ENCODE measurements around the gene SCAPER.
A peak's percentile ranks its signal among the peaks of the same experiment; 100 is the strongest.
"Not testable (repeated sequence)": the region's sequence is repeated elsewhere in the genome, so short reads cannot be mapped to it uniquely, and the experiment has no call there.

The SCAPER gene

GRCh38 chr15:76903251-76903681, 1.9 kb downstream of the SCAPER start:
- H3K56ac ChIP-seq (ENCODE audit: low read length), result no peak overlapping the region

GRCh38 chr15:76901965-76902364, 3.2 kb downstream of the SCAPER start:
- H4K5ac ChIP-seq (ENCODE audit: low read length), result no peak overlapping the region
- peaks cover 3% of the 10 kb centered on the region for H3K4me1 ChIP-seq (ENCODE audit: control insufficient read depth, low read depth, low read length)
- no peak overlapping the region for H3K56ac ChIP-seq (ENCODE audit: low read length)
- H3K79me1 ChIP-seq (ENCODE audit: low read length), result no peaks in the 10 kb centered on the region
- H3K4ac ChIP-seq (ENCODE audit: low read depth, low read length), result no peak overlapping the region
- no peak overlapping the region for H3K27ac ChIP-seq (ENCODE audit: low read depth, low read length)
- H3K4me2 ChIP-seq (ENCODE audit: low read length), result no peak overlapping the region
- no CpG with 5 or more reads among the region's 2 CpGs for WGBS (ENCODE audit: extremely low coverage, insufficient coverage, low lambda C conversion rate)
- H3K23ac ChIP-seq (ENCODE audit: low read length), result no peak overlapping the region
- H3K36me3 ChIP-seq (ENCODE audit: control insufficient read depth, insufficient read depth, low read length), result no peaks in the 10 kb centered on the region
- H3K27me3 ChIP-seq (ENCODE audit: insufficient read depth, low read length, poor library complexity), result no peaks in the 10 kb centered on the region
- no peak overlapping the region for H3K9ac ChIP-seq (ENCODE audit: low read length)
- H4K8ac ChIP-seq (ENCODE audit: low read depth, low read length), result no peak overlapping the region
- no peak overlapping the region for H3K4me3 ChIP-seq (ENCODE audit: low read length)
- no peak overlapping the region for H2BK5ac ChIP-seq (ENCODE audit: low read length)
- DNase-seq, result no peak
- no peak overlapping the region for H2BK120ac ChIP-seq (ENCODE audit: low read depth, low read length)
- no peak overlapping the region for H2BK15ac ChIP-seq (replicated peaks; ENCODE audit: low read depth)
- H3K79me2 ChIP-seq (ENCODE audit: control insufficient read depth, insufficient read depth, low read length), result no peaks in the 10 kb centered on the region
- H3K18ac ChIP-seq (ENCODE audit: low read length), result no peak overlapping the region
- no peak overlapping the region for H2AK5ac ChIP-seq (ENCODE audit: low read length)

More at GRCh38 chr15:76903251-76903681, 1.9 kb downstream of the SCAPER start:
- H3K4ac ChIP-seq (ENCODE audit: low read depth, low read length), result no peak overlapping the region
- H3K23ac ChIP-seq (ENCODE audit: low read length), result no peak overlapping the region
- H2BK5ac ChIP-seq (ENCODE audit: low read length), result no peak overlapping the region
- H3K9ac ChIP-seq (ENCODE audit: low read length), result no peak overlapping the region
- no peak overlapping the region for H2BK15ac ChIP-seq (replicated peaks; ENCODE audit: low read depth)
- no peaks in the 10 kb centered on the region for H3K36me3 ChIP-seq (ENCODE audit: control insufficient read depth, insufficient read depth, low read length)
- no peak overlapping the region for H2AK5ac ChIP-seq (ENCODE audit: low read length)
- H3K79me2 ChIP-seq (ENCODE audit: control insufficient read depth, insufficient read depth, low read length), result no peaks in the 10 kb centered on the region
- peaks cover 3% of the 10 kb centered on the region for H3K4me1 ChIP-seq (ENCODE audit: control insufficient read depth, low read depth, low read length)
- no peak overlapping the region for H3K27ac ChIP-seq (ENCODE audit: low read depth, low read length)
- no peak overlapping the region for H4K8ac ChIP-seq (ENCODE audit: low read depth, low read length)
- no peaks in the 10 kb centered on the region for H3K79me1 ChIP-seq (ENCODE audit: low read length)
- H3K4me2 ChIP-seq (ENCODE audit: low read length), result no peak overlapping the region
- no peak overlapping the region for H2BK120ac ChIP-seq (ENCODE audit: low read depth, low read length)
- no peak overlapping the region for H3K4me3 ChIP-seq (ENCODE audit: low read length)
- no peak overlapping the region for H4K5ac ChIP-seq (ENCODE audit: low read length)
- no peak overlapping the region for H3K18ac ChIP-seq (ENCODE audit: low read length)
- DNase-seq, result peak; percentile 40
- no peaks in the 10 kb centered on the region for H3K27me3 ChIP-seq (ENCODE audit: insufficient read depth, low read length, poor library complexity)

GRCh38 chr15:76899931-76900310, 5.2 kb downstream of the SCAPER start:
- not testable (repeated sequence) for H3K4me3 ChIP-seq (ENCODE audit: low read length); H3K9ac ChIP-seq (ENCODE audit: low read length); H3K4me1 ChIP-seq (ENCODE audit: control insufficient read depth, low read depth, low read length); H3K79me2 ChIP-seq (ENCODE audit: control insufficient read depth, insufficient read depth, low read length); H4K8ac ChIP-seq (ENCODE audit: low read depth, low read length); H3K27ac ChIP-seq (ENCODE audit: low read depth, low read length); H3K4me2 ChIP-seq (ENCODE audit: low read length); H3K18ac ChIP-seq (ENCODE audit: low read length); H2BK120ac ChIP-seq (ENCODE audit: low read depth, low read length); H3K4ac ChIP-seq (ENCODE audit: low read depth, low read length); H3K56ac ChIP-seq (ENCODE audit: low read length); H2AK5ac ChIP-seq (ENCODE audit: low read length); H4K5ac ChIP-seq (ENCODE audit: low read length); H3K23ac ChIP-seq (ENCODE audit: low read length); DNase-seq; H3K79me1 ChIP-seq (ENCODE audit: low read length); H3K27me3 ChIP-seq (ENCODE audit: insufficient read depth, low read length, poor library complexity); H3K36me3 ChIP-seq (ENCODE audit: control insufficient read depth, insufficient read depth, low read length); H2BK5ac ChIP-seq (ENCODE audit: low read length); H2BK15ac ChIP-seq (replicated peaks; ENCODE audit: low read depth)
- WGBS (ENCODE audit: extremely low coverage, insufficient coverage, low lambda C conversion rate), result no CpG with 5 or more reads among the region's 6 CpGs

GRCh38 chr15:76899176-76899930, 5.8 kb downstream of the SCAPER start:
- not testable (repeated sequence) for H4K5ac ChIP-seq (ENCODE audit: low read length); H4K8ac ChIP-seq (ENCODE audit: low read depth, low read length); H3K79me2 ChIP-seq (ENCODE audit: control insufficient read depth, insufficient read depth, low read length); H3K18ac ChIP-seq (ENCODE audit: low read length); H2AK5ac ChIP-seq (ENCODE audit: low read length); H3K27ac ChIP-seq (ENCODE audit: low read depth, low read length); H2BK15ac ChIP-seq (replicated peaks; ENCODE audit: low read depth); H3K23ac ChIP-seq (ENCODE audit: low read length); H3K4ac ChIP-seq (ENCODE audit: low read depth, low read length); H3K36me3 ChIP-seq (ENCODE audit: control insufficient read depth, insufficient read depth, low read length); H3K9ac ChIP-seq (ENCODE audit: low read length); H2BK5ac ChIP-seq (ENCODE audit: low read length); H3K4me1 ChIP-seq (ENCODE audit: control insufficient read depth, low read depth, low read length); H3K56ac ChIP-seq (ENCODE audit: low read length); H2BK120ac ChIP-seq (ENCODE audit: low read depth, low read length); H3K4me3 ChIP-seq (ENCODE audit: low read length); H3K4me2 ChIP-seq (ENCODE audit: low read length); H3K27me3 ChIP-seq (ENCODE audit: insufficient read depth, low read length, poor library complexity); H3K79me1 ChIP-seq (ENCODE audit: low read length); DNase-seq
- no CpG with 5 or more reads among the region's 39 CpGs for WGBS (ENCODE audit: extremely low coverage, insufficient coverage, low lambda C conversion rate)

- H2BK120ac ChIP-seq (ENCODE audit: low read depth, low read length), result no peak overlapping the region
- no peaks in the 10 kb centered on the region for H3K4me1 ChIP-seq (ENCODE audit: control insufficient read depth, low read depth, low read length)
- no peak overlapping the region for H2BK15ac ChIP-seq (replicated peaks; ENCODE audit: low read depth)
- no peaks in the 10 kb centered on the region for H3K36me3 ChIP-seq (ENCODE audit: control insufficient read depth, insufficient read depth, low read length)
- H3K18ac ChIP-seq (ENCODE audit: low read length), result no peak overlapping the region
- no peaks in the 10 kb centered on the region for H3K79me1 ChIP-seq (ENCODE audit: low read length)
- no peak overlapping the region for H3K4me2 ChIP-seq (ENCODE audit: low read length)
- H3K4ac ChIP-seq (ENCODE audit: low read depth, low read length), result no peak overlapping the region
- no peaks in the 10 kb centered on the region for H3K27me3 ChIP-seq (ENCODE audit: insufficient read depth, low read length, poor library complexity)
- H2AK5ac ChIP-seq (ENCODE audit: low read length), result no peak overlapping the region
- no peak overlapping the region for H3K56ac ChIP-seq (ENCODE audit: low read length)
- no peak overlapping the region for H3K23ac ChIP-seq (ENCODE audit: low read length)
- H3K9ac ChIP-seq (ENCODE audit: low read length), result no peak overlapping the region
- no peak overlapping the region for H4K5ac ChIP-seq (ENCODE audit: low read length)
- WGBS (ENCODE audit: extremely low coverage, insufficient coverage, low lambda C conversion rate), result no CpG with 5 or more reads among the region's 4 CpGs
- DNase-seq, result no peak
- H3K27ac ChIP-seq (ENCODE audit: low read depth, low read length), result no peak overlapping the region
- no peaks in the 10 kb centered on the region for H3K79me2 ChIP-seq (ENCODE audit: control insufficient read depth, insufficient read depth, low read length)
- H2BK5ac ChIP-seq (ENCODE audit: low read length), result no peak overlapping the region
- no peak overlapping the region for H3K4me3 ChIP-seq (ENCODE audit: low read length)
- no peak overlapping the region for H4K8ac ChIP-seq (ENCODE audit: low read depth, low read length)
Measured at GRCh38 chr15:76898102-76898501, 7.0 kb downstream of the SCAPER start.

GRCh38 chr15:76894174-76894573, 11.0 kb downstream of the SCAPER start:
- Histone ChIP-seq H3K27ac (ENCODE audit: low read depth, low read length) (no peak overlapping the region), H3K23ac (ENCODE audit: low read length) (no peak overlapping the region), H3K4me1 (ENCODE audit: control insufficient read depth, low read depth, low read length) (no peaks in the 10 kb centered on the region), H2BK120ac (ENCODE audit: low read depth, low read length) (no peak overlapping the region), H3K79me1 (ENCODE audit: low read length) (no peaks in the 10 kb centered on the region), H2BK15ac (replicated peaks; ENCODE audit: low read depth) (no peak overlapping the region), H3K4ac (ENCODE audit: low read depth, low read length) (no peak overlapping the region), H4K8ac (ENCODE audit: low read depth, low read length) (no peak overlapping the region), H3K27me3 (ENCODE audit: insufficient read depth, low read length, poor library complexity) (no peaks in the 10 kb centered on the region), H4K5ac (ENCODE audit: low read length) (no peak overlapping the region), H2AK5ac (ENCODE audit: low read length) (no peak overlapping the region), H3K9ac (ENCODE audit: low read length) (no peak overlapping the region), H3K4me2 (ENCODE audit: low read length) (no peak overlapping the region), H3K36me3 (ENCODE audit: control insufficient read depth, insufficient read depth, low read length) (no peaks in the 10 kb centered on the region), H3K4me3 (ENCODE audit: low read length) (no peak overlapping the region), H3K18ac (ENCODE audit: low read length) (no peak overlapping the region), H3K56ac (ENCODE audit: low read length) (no peak overlapping the region), H2BK5ac (ENCODE audit: low read length) (no peak overlapping the region), H3K79me2 (ENCODE audit: control insufficient read depth, insufficient read depth, low read length) (no peaks in the 10 kb centered on the region)
- no peak for DNase-seq
- WGBS (ENCODE audit: extremely low coverage, insufficient coverage, low lambda C conversion rate), result no CpG with 5 or more reads among the region's 2 CpGs

Measured in mesendoderm (in vitro differentiated cells).